ENCODE data around the gene ZNF423.

DNA sequence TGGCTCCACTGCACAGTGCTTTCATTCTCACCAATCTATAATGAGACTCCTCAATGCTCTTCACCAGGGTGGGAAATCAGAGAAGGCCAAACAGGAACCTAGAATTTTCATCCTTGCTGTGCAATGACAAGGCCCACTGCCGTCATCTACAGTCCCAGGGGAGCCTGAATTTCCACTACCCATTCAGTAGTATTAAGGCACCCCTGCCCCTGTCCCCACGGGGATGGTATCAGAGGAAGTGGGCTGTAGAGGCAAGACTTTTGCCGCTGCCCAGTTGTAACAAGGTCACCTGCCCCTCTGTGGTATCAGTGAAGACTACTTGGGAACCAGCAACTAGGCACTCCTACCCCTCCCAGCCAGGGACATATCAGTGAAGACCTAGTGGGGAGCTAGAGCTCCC is 377.8 kb downstream of the ZNF423 start:
- TF ChIP-seq GATA2 (IDR thresholded peaks at IDR 0.05; ENCODE audit: low read depth, low read length) = no peak
- TF ChIP-seq GATA3 (IDR thresholded peaks at IDR 0.05; ENCODE audit: low read depth, low read length) = no peak

Measured in SH-SY5Y (cell line).